K562 (cell line): Measurements from ENCODE around the gene COA3. TPM values are rescaled to one million over a fixed set of nuclear protein-coding genes. Genes with fewer than 3 reads are reported as not detected.

ENCODE experiments used
- FOXO4 ChIP-seq: fragments of 450-650 bp; formaldehyde crosslinking; IDR thresholded peaks from 2 replicates; pipeline ENCODE4 v1.4.0; 2020; ENCODE audit warnings: mild to moderate bottlenecking, moderate library complexity
- ILK ChIP-seq: fragments of 450-650 bp; IDR thresholded peaks from 2 replicates; pipeline ENCODE4 v1.6.1; 2016; ENCODE audit warnings: missing genetic modification characterization, low read depth, mild to moderate bottlenecking, missing compliant biosample characterization, moderate library complexity, borderline replicate concordance
- KDM4B ChIP-seq, 2 experiments: fragments of 450-650 bp in 1 of 2; sonication (generic) in 1 of 2; IDR thresholded peaks; 2 replicates each; pipeline ENCODE4 v1.6.1; 2016 to 2017; ENCODE audit warnings: borderline replicate concordance in 2 of 2, antibody characterized with exemption in 1 of 2, low read depth in 1 of 2, mild to moderate bottlenecking in 1 of 2
- MAX ChIP-seq: sonication (generic); formaldehyde crosslinking; IDR thresholded peaks from 2 replicates; pipeline ENCODE4 v1.9.0; 2022; ENCODE audit warnings: mild to moderate bottlenecking, missing genetic modification reagents
- MAZ ChIP-seq, 2 experiments: fragments of 450-650 bp in 1 of 2; sonication (generic) in 1 of 2; formaldehyde crosslinking; IDR thresholded peaks in 1 of 2; conservative IDR thresholded peaks in 1 of 2; 2 replicates each; pipeline versions ENCODE4 v1.4.0 to v1.5.0; 2020; ENCODE audit warnings: mild to moderate bottlenecking in 1 of 2, missing genetic modification reagents in 1 of 2
- MLLT1 ChIP-seq, 2 experiments: fragments of 450-650 bp; IDR thresholded peaks; 2 replicates each; pipeline ENCODE4 v1.6.1; 2016
- NKRF ChIP-seq: fragments of 450-650 bp; IDR thresholded peaks from 2 replicates; pipeline ENCODE4 v1.6.1; 2016; ENCODE audit warnings: borderline replicate concordance
- POLR3G ChIP-seq: IDR thresholded peaks from 2 replicates; pipeline ENCODE4 v1.6.1; 2011; ENCODE audit not compliant: insufficient read length, insufficient replicate concordance; ENCODE audit errors: extremely low read depth
- RUNX1 ChIP-seq: sonication (generic); IDR thresholded peaks from 2 replicates; pipeline ENCODE4 v1.6.1; 2016; ENCODE audit warnings: antibody characterized with exemption, low read depth
- SRSF7 ChIP-seq: fragments of 200-400 bp; formaldehyde crosslinking; optimal IDR thresholded peaks from 2 replicates; pipeline ENCODE3; 2017; ENCODE audit warnings: mild to moderate bottlenecking, low read depth, low read length
- ZHX1 ChIP-seq: fragments of 150-350 bp; conservative IDR thresholded peaks from 2 replicates; pipeline ENCODE4 v1.6.1; 2014; ENCODE audit warnings: low read length
- ZNF444 ChIP-seq: fragments of 250-450 bp; sonication (Bioruptor Pico); IDR thresholded peaks from 2 replicates; pipeline ENCODE4 v1.4.0; 2020; ENCODE audit warnings: mild to moderate bottlenecking, moderate library complexity
- ZNF512 ChIP-seq: IDR thresholded peaks from 2 replicates; pipeline ENCODE4 v1.6.1; 2016; ENCODE audit warnings: missing genetic modification characterization, missing compliant biosample characterization
- ZNF589 ChIP-seq: fragments of 200-800 bp; sonication (Bioruptor generic); IDR thresholded peaks from 2 replicates; pipeline ENCODE4 v1.6.1; 2016; ENCODE audit warnings: low read depth, missing genetic modification characterization, missing compliant biosample characterization
- ZNF766 ChIP-seq: fragments of 200-800 bp; sonication (Bioruptor generic); conservative IDR thresholded peaks from 2 replicates; pipeline ENCODE4 v1.6.1; 2016; ENCODE audit warnings: missing genetic modification characterization, missing compliant biosample characterization
- polyA plus RNA-seq, 8 experiments: library from polyadenylated mRNA; depleted of rRNA in 4 of 8; stranded (reverse) in 5 of 8; unstranded in 3 of 8; fragments of >200 nt; fragmentation: Nextera tagmentation in 2 of 8; fragmentation: Illumina TruSeq in 1 of 8; extraction: Ambion mirVana in 2 of 8; extraction: Trizol in 1 of 8; gene quantifications; 2 replicates each; pipeline versions ENCODE4 v1.2.1 to v1.2.3, GENCODE V29; 2011 to 2014; ENCODE audit warnings: inconsistent platforms in 1 of 8, missing spikeins in 1 of 8
- total RNA-seq, 7 experiments: library from RNA; depleted of rRNA in 6 of 7; stranded (reverse); fragments of >200 nt in 6 of 7; fragmentation: Illumina TruSeq in 2 of 7; extraction: Trizol in 2 of 7; gene quantifications; 2 replicates each; pipeline versions ENCODE4 v1.2.1 to v1.2.3, GENCODE V29; 2011 to 2021; ENCODE audit warnings: low replicate concordance in 1 of 7

COA3 gene
- total and polyA plus RNA-seq, 9 of the 15 experiments (the other 6 are each of a cell fraction or from before 2014, with no cell fraction given): 49.6 to 153 (median 61.4) TPM

GRCh38 chr17:42832934-42833766 is 34.6 kb upstream of the COA3 start, which contains the start of gene PSME3 (continued):
- TF ChIP-seq ZNF766 (no peak), ZNF512 (tag) (no peak), FOXO4 (no peak), ILK (tag) (no peak), NKRF (peak; percentile 100), RUNX1 (peak; percentile 45; the same call in 1 of the 2 replicates), MAZ (CRISPR knock-in tag; conservative IDR thresholded peaks at IDR 0.05 in 1 of 2, IDR thresholded peaks at IDR 0.05 in 1 of 2) (peak; percentile 63 to 79), ZNF444 (CRISPR knock-in tag) (no peak), ZNF589 (CRISPR knock-in tag) (no peak), MLLT1 (IDR thresholded peaks at IDR 0.05) (0 out of 4 replicates have a peak, but pooled peaks have one; percentile 9 to 90), MAX (CRISPR knock-in tag) (peak; percentile 99), ZHX1 (no peak), POLR3G (no peak), KDM4B (IDR thresholded peaks at IDR 0.05; ENCODE audit: borderline replicate concordance in 2 of 2, low read depth in 1 of 2) (peak in 1 of 2 experiments; percentile 52; a peak in 1 of 4 replicates), SRSF7 (no peak)
